ENCODE measurements around the gene CCDC47. TPM values are rescaled to one million over a fixed set of nuclear protein-coding genes. Genes with fewer than 3 reads are reported as not detected.

Gene CCDC47
- total and polyA plus RNA-seq, 2 of the 13 experiments (the other 11 are each of a cell fraction or from before 2014, with no cell fraction given), result 59.3 to 99.5 TPM

DNA sequence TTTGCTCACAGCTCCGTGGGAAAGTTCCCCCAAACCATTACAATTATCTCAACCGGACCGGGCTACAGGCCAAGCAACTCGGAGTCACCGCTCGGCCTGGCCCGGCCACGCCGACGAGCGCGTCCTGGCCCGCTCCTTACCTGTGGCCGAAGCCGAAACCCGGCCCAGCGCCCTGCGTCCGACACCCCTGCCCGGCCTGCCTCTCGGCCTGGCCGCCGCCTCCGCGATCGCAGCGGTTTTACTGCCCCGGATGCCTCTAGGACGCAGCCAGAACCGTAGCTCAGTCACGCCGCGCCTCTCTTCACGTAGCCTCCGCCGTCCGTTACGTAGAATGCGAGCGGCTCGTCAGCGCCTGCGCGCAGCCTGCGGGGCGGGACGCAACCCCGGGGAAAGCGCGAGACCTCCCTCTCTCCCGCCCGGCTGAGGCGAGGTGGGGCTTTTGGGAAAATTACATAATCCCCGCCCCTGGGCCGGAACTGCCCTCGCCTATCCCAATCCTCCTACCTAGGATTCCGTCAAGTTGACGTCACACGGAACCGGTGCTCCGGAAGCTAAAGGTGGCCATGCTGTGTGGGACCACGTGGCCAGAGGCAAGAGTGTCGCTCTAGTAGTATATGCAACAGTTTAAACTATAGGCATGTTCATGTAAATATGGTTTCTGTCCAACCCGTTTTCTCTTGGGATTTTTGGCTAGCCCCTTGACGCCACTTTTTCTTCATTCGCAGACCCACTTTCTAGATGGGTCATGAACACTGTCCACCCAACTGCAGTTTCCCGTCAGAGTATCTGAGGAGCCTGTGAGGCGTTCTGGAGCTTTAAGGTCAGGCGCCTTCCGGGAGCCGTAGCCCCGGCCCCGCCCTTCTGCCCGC lies at the start of gene CCDC47 (continued):
- TF ChIP-seq PHF5A (CRISPR knock-in tag; IDR thresholded peaks at IDR 0.05; ENCODE audit: low read depth, unreplicated experiment) (peak; percentile 30), SIN3B (IDR thresholded peaks at IDR 0.05; ENCODE audit: low read length) (peak; percentile 62; the same call in 1 of the 2 replicates), ZNF572 (CRISPR knock-in tag; IDR thresholded peaks at IDR 0.05) (no peak), TEF (CRISPR knock-in tag; IDR thresholded peaks at IDR 0.05) (peak; percentile 97), ZNF619 (CRISPR knock-in tag; IDR thresholded peaks at IDR 0.05) (peak; percentile 79; the same call in 1 of the 2 replicates), ISX (CRISPR knock-in tag; conservative IDR thresholded peaks at IDR 0.05) (no peak), ZFP36L1 (CRISPR knock-in tag; IDR thresholded peaks at IDR 0.05) (peak; percentile 97), ZNF331 (CRISPR knock-in tag; IDR thresholded peaks at IDR 0.05) (peak; percentile 77), SIN3A (IDR thresholded peaks at IDR 0.05; ENCODE audit: borderline replicate concordance, low read depth, low read length) (peak; percentile 93), ZNF790 (CRISPR knock-in tag; IDR thresholded peaks at IDR 0.05; ENCODE audit: borderline replicate concordance) (0 out of 2 replicates have a peak, but pooled peaks have one; percentile 61), FOXM1 (CRISPR knock-in tag; IDR thresholded peaks at IDR 0.05) (peak; percentile 83; the same call in 1 of the 2 replicates), ZFP82 (CRISPR knock-in tag; IDR thresholded peaks at IDR 0.05; ENCODE audit: borderline replicate concordance) (peak; percentile 98), TCF7 (IDR thresholded peaks at IDR 0.05; ENCODE audit: low read depth) (no peak), ZBTB3 (CRISPR knock-in tag; IDR thresholded peaks at IDR 0.05; ENCODE audit: borderline replicate concordance, low read depth) (peak; percentile 75), ZFP41 (CRISPR knock-in tag; IDR thresholded peaks at IDR 0.05; ENCODE audit: borderline replicate concordance) (0 out of 2 replicates have a peak, but pooled peaks have one; percentile 45), ZNF33B (CRISPR knock-in tag; IDR thresholded peaks at IDR 0.05) (peak; percentile 81; the same call in 1 of the 2 replicates), SRSF9 (IDR thresholded peaks at IDR 0.05; ENCODE audit: borderline replicate concordance, insufficient read depth, low read depth, low read length, poor library complexity, severe bottlenecking) (no peak), ZFP36 (IDR thresholded peaks at IDR 0.05; ENCODE audit: borderline replicate concordance, low read depth, low read length, partially characterized antibody) (no peak), ZNF788 (CRISPR knock-in tag; IDR thresholded peaks at IDR 0.05; ENCODE audit: borderline replicate concordance) (peak; percentile 76; the same call in 1 of the 2 replicates), ISL2 (CRISPR knock-in tag; IDR thresholded peaks at IDR 0.05) (peak; percentile 71), SNRNP70 (IDR thresholded peaks at IDR 0.05; ENCODE audit: low read depth, low read length) (peak; percentile 83; the same call in 1 of the 2 replicates), IRF2 (CRISPR knock-in tag; IDR thresholded peaks at IDR 0.05) (peak; percentile 92), FOSL1 (CRISPR knock-in tag; IDR thresholded peaks at IDR 0.05; ENCODE audit: borderline replicate concordance) (no peak; the same call in 1 of the 2 replicates), KDM2A (CRISPR knock-in tag; IDR thresholded peaks at IDR 0.05; ENCODE audit: borderline replicate concordance, low read depth) (peak; percentile 92)
- TF ChIP-seq, protein P1, sequence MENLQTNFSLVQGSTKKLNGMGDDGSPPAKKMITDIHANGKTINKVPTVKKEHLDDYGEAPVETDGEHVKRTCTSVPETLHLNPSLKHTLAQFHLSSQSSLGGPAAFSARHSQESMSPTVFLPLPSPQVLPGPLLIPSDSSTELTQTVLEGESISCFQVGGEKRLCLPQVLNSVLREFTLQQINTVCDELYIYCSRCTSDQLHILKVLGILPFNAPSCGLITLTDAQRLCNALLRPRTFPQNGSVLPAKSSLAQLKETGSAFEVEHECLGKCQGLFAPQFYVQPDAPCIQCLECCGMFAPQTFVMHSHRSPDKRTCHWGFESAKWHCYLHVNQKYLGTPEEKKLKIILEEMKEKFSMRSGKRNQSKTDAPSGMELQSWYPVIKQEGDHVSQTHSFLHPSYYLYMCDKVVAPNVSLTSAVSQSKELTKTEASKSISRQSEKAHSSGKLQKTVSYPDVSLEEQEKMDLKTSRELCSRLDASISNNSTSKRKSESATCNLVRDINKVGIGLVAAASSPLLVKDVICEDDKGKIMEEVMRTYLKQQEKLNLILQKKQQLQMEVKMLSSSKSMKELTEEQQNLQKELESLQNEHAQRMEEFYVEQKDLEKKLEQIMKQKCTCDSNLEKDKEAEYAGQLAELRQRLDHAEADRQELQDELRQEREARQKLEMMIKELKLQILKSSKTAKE (CRISPR knock-in tag; IDR thresholded peaks at IDR 0.05; ENCODE audit: borderline replicate concordance), result peak; percentile 51
- TF ChIP-seq, protein P2, sequence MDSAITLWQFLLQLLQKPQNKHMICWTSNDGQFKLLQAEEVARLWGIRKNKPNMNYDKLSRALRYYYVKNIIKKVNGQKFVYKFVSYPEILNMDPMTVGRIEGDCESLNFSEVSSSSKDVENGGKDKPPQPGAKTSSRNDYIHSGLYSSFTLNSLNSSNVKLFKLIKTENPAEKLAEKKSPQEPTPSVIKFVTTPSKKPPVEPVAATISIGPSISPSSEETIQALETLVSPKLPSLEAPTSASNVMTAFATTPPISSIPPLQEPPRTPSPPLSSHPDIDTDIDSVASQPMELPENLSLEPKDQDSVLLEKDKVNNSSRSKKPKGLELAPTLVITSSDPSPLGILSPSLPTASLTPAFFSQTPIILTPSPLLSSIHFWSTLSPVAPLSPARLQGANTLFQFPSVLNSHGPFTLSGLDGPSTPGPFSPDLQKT (CRISPR knock-in tag; IDR thresholded peaks at IDR 0.05; ENCODE audit: borderline replicate concordance), result no peak
